Right atrium auricular region (tissue), 2 donors: ENCODE results near the gene CSGALNACT2. TPM values are rescaled to one million over a fixed set of nuclear protein-coding genes. Genes with fewer than 3 reads are reported as not detected.

Experiments used
- DNase-seq: peaks from one replicate; pipeline ENCODE4 v3.0.0-alpha.2; 2019; ENCODE audit warnings: low spot score
- H3K27ac ChIP-seq, 2 donors: fragments of 200-600 bp; sonication (generic); 1 replicate in 1 of 2; 2 replicates in 1 of 2; pipeline ENCODE4 v1.5.1; 2016 to 2019
- H3K27me3 ChIP-seq, 2 donors: fragments of 200-600 bp; sonication (generic); one replicate each; pipeline versions ENCODE4 v1.5.1 to v1.6.0; 2017 to 2019
- H3K36me3 ChIP-seq: fragments of 200-600 bp; sonication (generic); one replicate; pipeline ENCODE4 v1.5.1; 2016
- H3K4me1 ChIP-seq, 2 donors: fragments of 200-600 bp; sonication (generic); one replicate each; pipeline versions ENCODE4 v1.5.1 to v1.6.0; 2017 to 2019
- H3K4me3 ChIP-seq, 2 donors: fragments of 200-600 bp; sonication (generic); 1 replicate in 1 of 2; 2 replicates in 1 of 2; pipeline ENCODE4 v1.5.1; 2017 to 2019; ENCODE audit warnings: mild to moderate bottlenecking in 1 of 2, moderate library complexity in 1 of 2
- H3K9me3 ChIP-seq, 2 donors: fragments of 200-600 bp; sonication (generic); one replicate each; pipeline ENCODE4 v1.5.1; 2019
- CTCF ChIP-seq, 2 donors: fragments of 200-600 bp; sonication (generic); IDR thresholded peaks; one replicate each; pipeline ENCODE4 v1.5.1; 2019; ENCODE audit warnings: antibody characterized with exemption in 2 of 2
- total RNA-seq, 2 donors: library from RNA; depleted of rRNA; stranded (reverse); fragments of >200 nt; gene quantifications; one replicate each; pipeline ENCODE4 v1.1.0, GENCODE V29; 2016

The CSGALNACT2 gene
- total RNA-seq, 2 donors from 2014 or later: 10.0 to 14.9 TPM

GRCh38 chr10:43190289-43190688, 52.0 kb downstream of the CSGALNACT2 start:
- Histone ChIP-seq H3K36me3 (no peaks in the 10 kb centered on the region), H3K27ac (no peak overlapping the region), H3K27me3 (no peaks in the 10 kb centered on the region), H3K9me3 (no peaks in the 10 kb centered on the region), H3K4me1 (no peaks in the 10 kb centered on the region), H3K4me3 (no peak overlapping the region)
- TF ChIP-seq CTCF (IDR thresholded peaks at IDR 0.05): no peak
- no peak for DNase-seq

- TF ChIP-seq CTCF (IDR thresholded peaks at IDR 0.05): no peak
- H3K4me1 ChIP-seq: no peaks in the 10 kb centered on the region
- H3K27me3 ChIP-seq: no peaks in the 10 kb centered on the region
- H3K9me3 ChIP-seq: no peaks in the 10 kb centered on the region
- no peak overlapping the region for H3K27ac ChIP-seq
- no peak overlapping the region for H3K4me3 ChIP-seq
- no peaks in the 10 kb centered on the region for H3K36me3 ChIP-seq
- no peak for DNase-seq
These were observed 52.5 kb downstream of the CSGALNACT2 start for GRCh38 chr10:43190775-43191174.

- no peak overlapping the region for H3K4me3 ChIP-seq
- H3K36me3 ChIP-seq: no peaks in the 10 kb centered on the region
- no peaks in the 10 kb centered on the region for H3K9me3 ChIP-seq
- H3K27me3 ChIP-seq: no peaks in the 10 kb centered on the region
- TF ChIP-seq CTCF (IDR thresholded peaks at IDR 0.05): no peak
- no peak for DNase-seq
- H3K27ac ChIP-seq: no peak overlapping the region
- no peaks in the 10 kb centered on the region for H3K4me1 ChIP-seq
These were observed 54.6 kb downstream of the CSGALNACT2 start for GRCh38 chr10:43192884-43193283.

GRCh38 chr10:43193496-43194080, 55.3 kb downstream of the CSGALNACT2 start:
- H3K27ac ChIP-seq: no peak overlapping the region
- TF ChIP-seq CTCF (IDR thresholded peaks at IDR 0.05): no peak
- no peaks in the 10 kb centered on the region for H3K9me3 ChIP-seq
- H3K27me3 ChIP-seq: no peaks in the 10 kb centered on the region
- no peak overlapping the region for H3K4me3 ChIP-seq
- no peak for DNase-seq
- no peaks in the 10 kb centered on the region for H3K36me3 ChIP-seq
- H3K4me1 ChIP-seq: no peaks in the 10 kb centered on the region

GRCh38 chr10:43194266-43194665, 56.0 kb downstream of the CSGALNACT2 start:
- TF ChIP-seq CTCF (IDR thresholded peaks at IDR 0.05): no peak
- no peaks in the 10 kb centered on the region for H3K4me1 ChIP-seq
- H3K36me3 ChIP-seq: no peaks in the 10 kb centered on the region
- no peak for DNase-seq
- H3K27ac ChIP-seq: no peak overlapping the region
- H3K27me3 ChIP-seq: no peaks in the 10 kb centered on the region
- no peaks in the 10 kb centered on the region for H3K9me3 ChIP-seq
- no peak overlapping the region for H3K4me3 ChIP-seq

GRCh38 chr10:43194859-43195258, 56.6 kb downstream of the CSGALNACT2 start:
- no peaks in the 10 kb centered on the region for H3K36me3 ChIP-seq
- no peaks in the 10 kb centered on the region for H3K9me3 ChIP-seq
- no peak overlapping the region for H3K27ac ChIP-seq
- TF ChIP-seq CTCF (IDR thresholded peaks at IDR 0.05): no peak
- H3K4me1 ChIP-seq: no peaks in the 10 kb centered on the region
- DNase-seq: no peak
- H3K27me3 ChIP-seq: no peaks in the 10 kb centered on the region
- H3K4me3 ChIP-seq: no peak overlapping the region
